Measurements from ENCODE around the gene SEPTIN14.

DNA sequence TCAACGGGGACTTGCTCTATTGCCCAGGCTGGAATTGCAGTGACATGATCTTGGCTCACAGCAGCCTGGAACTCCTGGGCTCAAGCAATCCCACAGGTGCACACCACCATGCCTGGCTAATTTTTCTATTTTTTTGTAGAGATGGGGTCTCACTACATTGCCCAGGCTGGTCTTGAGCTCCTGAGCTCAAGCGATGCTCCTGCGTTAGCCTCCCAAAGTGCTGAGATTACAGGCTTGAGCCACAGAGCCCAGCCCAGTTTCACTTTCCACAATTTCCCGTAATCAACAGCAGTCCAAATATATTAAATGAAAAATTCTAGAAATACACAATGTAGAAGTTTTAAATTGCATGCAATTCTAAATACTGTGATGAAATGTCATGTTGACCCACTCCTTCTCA, 24.0 kb downstream of the SEPTIN14 start:
- TF ChIP-seq CTCF (conservative IDR thresholded peaks at IDR 0.05; ENCODE audit: low read depth in 2 of 2), result no peak
- TF ChIP-seq POLR2AphosphoS5 (IDR thresholded peaks at IDR 0.05; ENCODE audit: low read depth), result no peak
- no peak for TF ChIP-seq JUNB (IDR thresholded peaks at IDR 0.05; ENCODE audit: unreplicated experiment)
- TF ChIP-seq EZH2phosphoT487 (IDR thresholded peaks at IDR 0.05; ENCODE audit: unreplicated experiment), result no peak
- no peak for TF ChIP-seq ZNF114 (CRISPR knock-in tag; IDR thresholded peaks at IDR 0.05)
- TF ChIP-seq CREB1 (CRISPR knock-in tag; IDR thresholded peaks at IDR 0.05; ENCODE audit: low read depth), result no peak
- TF ChIP-seq, protein P1, sequence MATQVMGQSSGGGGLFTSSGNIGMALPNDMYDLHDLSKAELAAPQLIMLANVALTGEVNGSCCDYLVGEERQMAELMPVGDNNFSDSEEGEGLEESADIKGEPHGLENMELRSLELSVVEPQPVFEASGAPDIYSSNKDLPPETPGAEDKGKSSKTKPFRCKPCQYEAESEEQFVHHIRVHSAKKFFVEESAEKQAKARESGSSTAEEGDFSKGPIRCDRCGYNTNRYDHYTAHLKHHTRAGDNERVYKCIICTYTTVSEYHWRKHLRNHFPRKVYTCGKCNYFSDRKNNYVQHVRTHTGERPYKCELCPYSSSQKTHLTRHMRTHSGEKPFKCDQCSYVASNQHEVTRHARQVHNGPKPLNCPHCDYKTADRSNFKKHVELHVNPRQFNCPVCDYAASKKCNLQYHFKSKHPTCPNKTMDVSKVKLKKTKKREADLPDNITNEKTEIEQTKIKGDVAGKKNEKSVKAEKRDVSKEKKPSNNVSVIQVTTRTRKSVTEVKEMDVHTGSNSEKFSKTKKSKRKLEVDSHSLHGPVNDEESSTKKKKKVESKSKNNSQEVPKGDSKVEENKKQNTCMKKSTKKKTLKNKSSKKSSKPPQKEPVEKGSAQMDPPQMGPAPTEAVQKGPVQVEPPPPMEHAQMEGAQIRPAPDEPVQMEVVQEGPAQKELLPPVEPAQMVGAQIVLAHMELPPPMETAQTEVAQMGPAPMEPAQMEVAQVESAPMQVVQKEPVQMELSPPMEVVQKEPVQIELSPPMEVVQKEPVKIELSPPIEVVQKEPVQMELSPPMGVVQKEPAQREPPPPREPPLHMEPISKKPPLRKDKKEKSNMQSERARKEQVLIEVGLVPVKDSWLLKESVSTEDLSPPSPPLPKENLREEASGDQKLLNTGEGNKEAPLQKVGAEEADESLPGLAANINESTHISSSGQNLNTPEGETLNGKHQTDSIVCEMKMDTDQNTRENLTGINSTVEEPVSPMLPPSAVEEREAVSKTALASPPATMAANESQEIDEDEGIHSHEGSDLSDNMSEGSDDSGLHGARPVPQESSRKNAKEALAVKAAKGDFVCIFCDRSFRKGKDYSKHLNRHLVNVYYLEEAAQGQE (IDR thresholded peaks at IDR 0.05; ENCODE audit: unreplicated experiment), result no peak
- TF ChIP-seq EZH2 (IDR thresholded peaks at IDR 0.05; ENCODE audit: low read depth, unreplicated experiment), result no peak
